ENCODE data around the gene UBE2L3. TPM values are rescaled to one million over a fixed set of nuclear protein-coding genes. Genes with fewer than 3 reads are reported as not detected.
A peak's percentile ranks its signal among the peaks of the same experiment; 100 is the strongest.
"Not testable (repeated sequence)": the region's sequence is repeated elsewhere in the genome, so short reads cannot be mapped to it uniquely, and the experiment has no call there.

UBE2L3 gene
- total RNA-seq, 2 experiments from 2014 or later, result 49.3 to 51.5 TPM

DNA sequence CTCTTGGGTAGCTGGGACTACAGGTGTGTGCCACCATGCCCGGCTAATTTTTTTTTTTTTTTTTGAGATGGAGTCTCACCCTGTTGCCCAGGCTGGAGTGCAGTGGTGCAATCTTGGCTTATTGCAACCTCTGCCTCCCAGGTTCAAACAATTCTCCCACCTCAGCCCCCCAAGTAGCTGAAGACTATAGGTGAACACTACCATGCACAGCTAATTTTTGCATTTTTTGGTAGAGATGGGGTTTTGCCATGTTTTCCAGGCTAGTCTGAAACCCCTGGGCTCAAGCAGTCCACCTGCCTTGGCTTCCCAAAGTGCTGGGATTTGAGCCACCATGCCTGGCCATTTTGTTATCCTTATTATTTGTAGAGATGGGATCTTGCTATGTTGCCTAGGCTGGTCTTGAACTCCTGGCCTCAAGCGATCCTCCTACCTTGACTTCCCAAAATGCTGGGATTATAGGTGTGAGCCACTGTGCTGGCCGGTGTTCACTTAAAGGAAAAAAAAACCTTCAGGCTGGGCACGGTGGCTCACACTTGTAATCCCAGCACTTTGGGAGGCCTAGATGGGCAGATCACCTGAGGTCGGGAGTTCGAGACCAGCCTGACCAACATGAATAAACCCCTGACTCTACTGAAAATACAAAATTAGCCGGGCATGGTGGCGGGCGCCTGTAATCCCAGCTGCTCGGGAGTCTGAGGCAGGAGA, 13.6 kb downstream of the UBE2L3 start:
- H3K9me3 Mint-ChIP-seq; H3K4me3 Mint-ChIP-seq; H3K27me3 Mint-ChIP-seq; DNase-seq; POLR2A ChIA-PET; H3K27ac Mint-ChIP-seq; ATAC-seq (ENCODE audit: low read depth): not testable (repeated sequence)
- Mint-ChIP-seq H3K4me1 (peaks cover 23% of the 10 kb centered on the region), H3K36me3 (peaks cover 15% of the 10 kb centered on the region)

GRCh38 chr22:21582801-21583740, 15.6 kb downstream of the UBE2L3 start:
- DNase-seq, result no peak
- POLR2A ChIA-PET, result no interaction called here
- H3K4me3 Mint-ChIP-seq, result no peak overlapping the region
- peaks cover 16% of the 10 kb centered on the region for H3K36me3 Mint-ChIP-seq
- peak overlapping the region; percentile 4 for H3K27ac Mint-ChIP-seq
- no peaks in the 10 kb centered on the region for H3K27me3 Mint-ChIP-seq
- no peak for ATAC-seq (ENCODE audit: low read depth)
- peaks cover 27% of the 10 kb centered on the region for H3K4me1 Mint-ChIP-seq
- no peaks in the 10 kb centered on the region for H3K9me3 Mint-ChIP-seq

GRCh38 chr22:21585389-21585788, 17.9 kb downstream of the UBE2L3 start:
- peaks cover 31% of the 10 kb centered on the region for H3K4me1 Mint-ChIP-seq
- no peak overlapping the region for H3K4me3 Mint-ChIP-seq
- DNase-seq (no peak), ATAC-seq (ENCODE audit: low read depth) (no peak)
- H3K27me3 Mint-ChIP-seq, result no peaks in the 10 kb centered on the region
- H3K9me3 Mint-ChIP-seq, result no peaks in the 10 kb centered on the region
- peaks cover 12% of the 10 kb centered on the region for H3K36me3 Mint-ChIP-seq
- peak overlapping the region; percentile 21 for H3K27ac Mint-ChIP-seq
- POLR2A ChIA-PET, result no interaction called here

DNA sequence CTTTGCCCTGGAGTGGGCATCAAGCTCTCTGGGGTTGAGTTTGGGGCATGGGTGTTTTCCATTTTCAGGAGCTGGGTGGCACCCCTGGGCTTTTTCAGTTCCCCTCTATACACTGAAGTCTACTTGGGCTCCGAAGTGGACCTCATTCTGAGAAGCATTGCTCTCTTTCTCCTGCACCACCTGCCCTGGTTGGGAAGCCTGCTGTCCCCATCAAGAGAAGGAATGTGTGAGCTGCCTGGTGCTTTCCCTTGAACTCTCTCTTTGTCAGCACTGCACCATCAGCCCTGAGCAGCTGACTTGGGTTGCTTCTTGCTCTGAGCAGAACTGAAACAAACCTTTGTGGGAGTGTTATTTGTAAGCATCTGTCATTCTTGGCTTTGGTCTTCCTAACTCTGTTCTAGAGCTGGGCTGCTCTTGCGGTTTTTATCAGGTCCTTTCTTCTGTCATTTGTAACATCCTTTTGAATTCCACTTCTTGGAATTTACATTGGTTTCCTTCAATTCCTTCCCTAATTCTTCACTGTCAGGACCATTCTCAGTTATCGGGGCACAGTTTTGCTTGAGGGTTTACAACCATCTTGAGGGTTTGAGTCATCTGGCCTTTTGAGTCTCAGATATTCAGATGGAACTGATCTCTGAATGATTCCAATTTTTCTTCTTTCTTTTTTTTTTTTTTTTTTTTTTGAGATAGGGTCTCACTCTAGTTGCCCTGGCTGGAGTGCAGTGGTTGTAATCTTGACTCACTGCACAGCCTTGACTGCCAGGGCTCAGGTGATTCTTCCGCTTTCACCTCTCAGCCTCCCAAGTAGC, 20.5 kb downstream of the UBE2L3 start:
- Mint-ChIP-seq H3K4me1 (peaks cover 40% of the 10 kb centered on the region), H3K4me3 (peak overlapping the region; percentile 29), H3K27me3 (no peaks in the 10 kb centered on the region), H3K9me3 (no peaks in the 10 kb centered on the region), H3K27ac (peak overlapping the region; percentile 82), H3K36me3 (peaks cover 12% of the 10 kb centered on the region)
- POLR2A ChIA-PET, result interaction anchor here (1.0 kb wide), 1 partner anchor 13 kb away, joined by 3 read pairs; no protein-coding TSS in a partner anchor
- peak; percentile 91 for ATAC-seq (ENCODE audit: low read depth)
- no peak for DNase-seq

DNA sequence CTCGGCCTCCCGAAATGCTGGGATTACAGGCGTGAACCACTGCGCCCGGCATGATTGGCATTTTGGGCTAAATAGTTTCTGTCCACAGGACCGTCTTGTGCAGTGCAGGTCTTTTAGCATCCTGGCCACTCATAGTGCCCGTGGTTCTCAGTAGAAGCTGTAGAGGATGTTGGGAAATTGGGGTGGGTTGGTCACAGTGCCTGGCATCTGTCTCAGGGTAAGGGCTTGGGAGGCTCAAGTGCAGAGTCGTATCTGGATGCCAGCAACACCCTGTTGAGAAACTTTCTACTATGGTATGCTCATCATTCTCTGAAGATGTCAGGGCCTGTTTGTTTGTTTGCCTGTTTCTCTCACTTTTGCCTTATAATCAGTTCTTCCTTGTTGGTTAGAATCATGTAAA, 21.9 kb downstream of the UBE2L3 start:
- ATAC-seq (ENCODE audit: low read depth), result no peak
- H3K4me1 Mint-ChIP-seq, result peaks cover 44% of the 10 kb centered on the region
- no peaks in the 10 kb centered on the region for H3K27me3 Mint-ChIP-seq
- H3K36me3 Mint-ChIP-seq, result peaks cover 25% of the 10 kb centered on the region
- POLR2A ChIA-PET, result no interaction called here
- H3K9me3 Mint-ChIP-seq, result no peaks in the 10 kb centered on the region
- no peak overlapping the region for H3K4me3 Mint-ChIP-seq
- H3K27ac Mint-ChIP-seq, result peak overlapping the region; percentile 30
- DNase-seq, result no peak

GRCh38 chr22:21590809-21591641, 23.5 kb downstream of the UBE2L3 start:
- POLR2A ChIA-PET, result no interaction called here
- no peaks in the 10 kb centered on the region for H3K9me3 Mint-ChIP-seq
- no peak overlapping the region for H3K4me3 Mint-ChIP-seq
- no peak for DNase-seq
- peaks cover 39% of the 10 kb centered on the region for H3K4me1 Mint-ChIP-seq
- H3K27ac Mint-ChIP-seq, result peak overlapping the region; percentile 43
- H3K27me3 Mint-ChIP-seq, result no peaks in the 10 kb centered on the region
- ATAC-seq (ENCODE audit: low read depth), result no peak
- peaks cover 36% of the 10 kb centered on the region for H3K36me3 Mint-ChIP-seq

DNA sequence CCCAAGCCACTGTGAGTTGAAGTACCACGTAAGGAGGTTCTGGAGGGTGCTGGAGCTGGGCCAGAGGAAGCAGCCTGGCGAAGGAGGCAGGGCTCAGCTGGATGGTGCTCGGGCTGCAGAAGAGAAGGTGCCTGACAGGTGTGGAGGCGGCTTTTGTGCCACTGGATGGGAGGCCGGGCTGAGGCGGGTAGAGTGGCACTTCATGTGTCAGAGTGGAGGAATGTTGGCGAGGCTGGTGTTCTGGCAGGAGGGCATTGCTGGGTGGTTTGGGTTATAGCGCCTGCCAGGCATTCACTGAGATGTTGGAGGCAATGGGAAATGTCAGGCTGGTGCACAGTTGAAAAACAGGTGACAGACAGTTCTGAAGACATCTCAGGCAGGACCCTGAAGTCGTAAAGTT, 24.2 kb downstream of the UBE2L3 start:
- H3K27ac Mint-ChIP-seq, result peak overlapping the region; percentile 43
- no peaks in the 10 kb centered on the region for H3K27me3 Mint-ChIP-seq
- H3K4me3 Mint-ChIP-seq, result no peak overlapping the region
- ATAC-seq (ENCODE audit: low read depth) (no peak), DNase-seq (no peak)
- H3K4me1 Mint-ChIP-seq, result peaks cover 39% of the 10 kb centered on the region
- H3K9me3 Mint-ChIP-seq, result no peaks in the 10 kb centered on the region
- H3K36me3 Mint-ChIP-seq, result peaks cover 41% of the 10 kb centered on the region
- POLR2A ChIA-PET, result no interaction called here

DNA sequence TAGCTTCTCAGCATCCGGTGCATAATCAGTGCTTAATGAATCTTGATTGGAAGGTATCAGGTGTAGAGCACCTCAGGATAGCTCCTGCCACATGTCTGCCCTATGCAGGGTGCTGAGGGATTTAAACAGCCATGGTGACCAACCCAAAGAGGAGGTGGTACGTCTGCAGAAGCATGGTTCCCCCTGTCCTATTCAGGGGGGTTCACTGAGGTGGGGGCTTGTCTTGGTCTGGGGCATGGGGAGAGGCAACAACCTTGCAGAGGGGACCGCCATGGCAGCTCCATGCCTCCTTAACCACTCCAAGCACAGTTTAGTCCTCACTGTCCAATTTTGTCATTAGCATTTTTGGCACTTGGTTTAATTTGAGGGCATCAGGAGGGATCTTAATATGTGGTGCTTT, 24.9 kb downstream of the UBE2L3 start:
- ATAC-seq (ENCODE audit: low read depth) (no peak), DNase-seq (no peak)
- POLR2A ChIA-PET, result interaction anchor here (1.0 kb wide), 1 partner anchor 14 kb away, joined by 4 read pairs; no protein-coding TSS in a partner anchor
- Mint-ChIP-seq H3K9me3 (no peaks in the 10 kb centered on the region), H3K4me1 (peaks cover 33% of the 10 kb centered on the region), H3K4me3 (no peak overlapping the region), H3K27me3 (no peaks in the 10 kb centered on the region), H3K27ac (no peak overlapping the region), H3K36me3 (peaks cover 43% of the 10 kb centered on the region)

- no peak for ATAC-seq (ENCODE audit: low read depth)
- Mint-ChIP-seq H3K4me3 (no peak overlapping the region), H3K27ac (no peak overlapping the region), H3K36me3 (peaks cover 37% of the 10 kb centered on the region), H3K9me3 (no peaks in the 10 kb centered on the region), H3K27me3 (no peaks in the 10 kb centered on the region), H3K4me1 (peaks cover 28% of the 10 kb centered on the region)
- POLR2A ChIA-PET, result interaction anchor here (1.0 kb wide), 1 partner anchor 12 kb away, joined by 4 read pairs; no protein-coding TSS in a partner anchor
- no peak for DNase-seq
Measured at GRCh38 chr22:21593406-21594232, 26.1 kb downstream of the UBE2L3 start.

DNA sequence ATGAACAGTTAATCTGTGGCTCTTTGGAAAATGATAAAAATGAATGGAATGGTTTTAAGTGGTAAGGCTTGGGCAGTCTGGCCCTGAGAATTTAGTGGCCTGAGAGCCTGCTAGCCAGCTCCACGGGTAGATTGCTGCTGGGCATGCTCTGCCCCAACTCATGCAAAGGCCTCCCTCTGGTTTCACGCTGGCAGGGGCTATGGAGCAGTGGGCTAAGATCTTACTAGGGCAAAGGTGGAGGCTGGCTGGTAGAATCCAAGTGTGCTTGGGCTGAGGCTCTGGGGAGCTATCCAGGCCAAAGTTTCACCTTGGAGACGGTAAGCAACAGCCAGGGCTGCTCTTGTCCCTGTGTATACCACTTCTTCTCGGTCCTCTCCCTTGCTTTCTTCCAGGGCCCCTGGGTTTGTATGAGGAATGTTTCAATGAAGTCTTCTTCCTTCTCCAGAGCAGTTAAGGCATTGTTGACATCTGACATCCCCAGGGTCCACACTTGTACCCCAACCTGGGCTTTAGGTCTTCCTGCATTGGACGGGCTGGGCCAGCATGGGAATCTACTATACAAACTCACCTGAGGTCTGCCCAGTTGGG, 27.4 kb downstream of the UBE2L3 start:
- Mint-ChIP-seq H3K9me3 (no peaks in the 10 kb centered on the region), H3K36me3 (peaks cover 40% of the 10 kb centered on the region), H3K4me3 (no peak overlapping the region), H3K27ac (no peak overlapping the region), H3K4me1 (peaks cover 27% of the 10 kb centered on the region), H3K27me3 (no peaks in the 10 kb centered on the region)
- POLR2A ChIA-PET, result no interaction called here
- ATAC-seq (ENCODE audit: low read depth) (no peak), DNase-seq (no peak)

- H3K4me3 Mint-ChIP-seq; H3K27me3 Mint-ChIP-seq; H3K27ac Mint-ChIP-seq; DNase-seq; ATAC-seq (ENCODE audit: low read depth); H3K9me3 Mint-ChIP-seq: not testable (repeated sequence)
- Mint-ChIP-seq H3K4me1 (peaks cover 24% of the 10 kb centered on the region), H3K36me3 (peaks cover 40% of the 10 kb centered on the region)
- POLR2A ChIA-PET, result interaction anchor here (1.2 kb wide), 1 partner anchor 28 kb away, joined by 3 read pairs; the partner anchor contains the start of gene UBE2L3
Measured at GRCh38 chr22:21596356-21597135, 29.0 kb downstream of the UBE2L3 start.
